Right lobe of liver (tissue), 6 donors: ENCODE data around the gene SLC39A11. TPM values are rescaled to one million over a fixed set of nuclear protein-coding genes. Genes with fewer than 3 reads are reported as not detected.

Experiments
- ATAC-seq, 4 donors: fragments of 200-7000 bp; cut with Tn5 transposase; one replicate each; pipeline ENCODE4 v1.9.1; 2020; ENCODE audit warnings: mild to moderate bottlenecking in 4 of 4, moderate library complexity in 4 of 4
- DNase-seq, 3 donors: peaks; one replicate each; pipeline ENCODE4 v3.0.0-alpha.2; 2020
- H3K27ac ChIP-seq, 3 donors: fragments of 200-600 bp; one replicate each; pipeline ENCODE4 v1.8.0; 2022
- H3K27me3 ChIP-seq, 2 donors: fragments of 200-600 bp; one replicate each; pipeline ENCODE4 v1.8.0; 2022
- H3K36me3 ChIP-seq, 4 donors: fragments of 200-600 bp; sonication (generic) in 1 of 4; one replicate each; pipeline versions ENCODE4 v1.5.1 to v1.8.0; 2017 to 2022; ENCODE audit warnings: control low read depth in 1 of 4
- H3K4me1 ChIP-seq, 4 donors: fragments of 200-600 bp; sonication (generic) in 1 of 4; one replicate each; pipeline versions ENCODE4 v1.5.1 to v1.8.0; 2017 to 2022; ENCODE audit warnings: control low read depth in 1 of 4
- H3K4me3 ChIP-seq, 3 donors: fragments of 200-600 bp; one replicate each; pipeline ENCODE4 v1.8.0; 2022
- H3K9me3 ChIP-seq, 4 donors: fragments of 200-600 bp; sonication (generic) in 1 of 4; one replicate each; pipeline versions ENCODE4 v1.5.1 to v1.8.0; 2017 to 2022; ENCODE audit warnings: control low read depth in 1 of 4
- POLR2A ChIP-seq: fragments of 450-650 bp; IDR thresholded peaks from one replicate; pipeline ENCODE4 v1.6.1; 2017; ENCODE audit warnings: antibody characterized with exemption, mild to moderate bottlenecking
- WGBS: methylation state at CpG from one replicate; pipeline ENCODE4 v1.1.6; 2018; ENCODE audit warnings: low coverage, low lambda C conversion rate; ENCODE audit not compliant: insufficient coverage; ENCODE audit errors: missing lambda C conversion rate; 5-methylcytosine and 5-hydroxymethylcytosine counted together
- intact Hi-C, 2 donors: fragments of 100-400 bp; cut with DNase I; formaldehyde crosslinking; loops; one replicate each; pipeline versions ENCODE4 v1.11.2 to v1.14.1; 2022
- total RNA-seq, 6 experiments: library from RNA; depleted of rRNA in 2 of 6; stranded (reverse); fragments of >200 nt in 2 of 6; fragmentation: NEBNext Ultra II Directional in 3 of 6; extraction: Animal tissue kit (Norgen Biotek cat#: 25700) in 3 of 6; gene quantifications; one replicate each; pipeline versions ENCODE4 v1.1.0 to v1.2.4, GENCODE V29; 2016 to 2023
- TF ChIP-seq, protein P1 (sequence below), 4 donors: fragments of 200-600 bp in 3 of 4; fragments of 450-650 bp in 1 of 4; IDR thresholded peaks; one replicate each; pipeline versions ENCODE4 v1.5.1 to v1.8.0; 2016 to 2022; ENCODE audit warnings: antibody characterized with exemption in 4 of 4, mild to moderate bottlenecking in 2 of 4
- donor health status: DM: no; HTN: yes; CAD: no.
- donor health status: DM: no; HTN: no; CAD: no.
- donor health status: DM: no; HTN: no; CAD: no.
- donor health status: DM: no; HTN: yes; CAD: no.
- donor health status: DM: no; HTN: yes; CAD: no.

SLC39A11 gene
- total RNA-seq, 6 experiments from 2014 or later: 25.4 to 49.6 (median 39.3) TPM

DNA sequence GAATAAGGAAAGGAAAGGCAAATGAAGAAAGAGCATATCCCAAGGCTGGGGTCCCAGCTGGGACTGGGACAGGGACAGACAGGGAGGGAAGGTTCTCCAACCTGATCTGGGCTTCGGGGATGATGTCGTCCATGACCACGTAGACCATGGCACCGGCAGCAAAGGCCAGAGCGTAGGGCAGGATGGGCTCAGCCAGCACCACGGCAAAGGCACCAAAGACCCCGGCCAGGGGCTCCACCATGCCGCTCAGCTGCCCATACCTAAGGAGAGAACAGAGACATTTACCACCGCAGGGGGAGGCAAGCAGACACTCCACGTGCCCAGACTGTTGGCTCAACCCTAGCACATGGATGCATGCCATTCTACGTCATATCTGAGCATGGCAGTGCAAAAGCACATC lies 443.8 kb downstream of the SLC39A11 start:
- Histone ChIP-seq H3K36me3 (no peaks in the 10 kb centered on the region), H3K4me1 (no peaks in the 10 kb centered on the region), H3K27ac (no peak overlapping the region), H3K27me3 (no peaks in the 10 kb centered on the region), H3K9me3 (no peaks in the 10 kb centered on the region), H3K4me3 (no peak overlapping the region)
- TF ChIP-seq, protein P1, sequence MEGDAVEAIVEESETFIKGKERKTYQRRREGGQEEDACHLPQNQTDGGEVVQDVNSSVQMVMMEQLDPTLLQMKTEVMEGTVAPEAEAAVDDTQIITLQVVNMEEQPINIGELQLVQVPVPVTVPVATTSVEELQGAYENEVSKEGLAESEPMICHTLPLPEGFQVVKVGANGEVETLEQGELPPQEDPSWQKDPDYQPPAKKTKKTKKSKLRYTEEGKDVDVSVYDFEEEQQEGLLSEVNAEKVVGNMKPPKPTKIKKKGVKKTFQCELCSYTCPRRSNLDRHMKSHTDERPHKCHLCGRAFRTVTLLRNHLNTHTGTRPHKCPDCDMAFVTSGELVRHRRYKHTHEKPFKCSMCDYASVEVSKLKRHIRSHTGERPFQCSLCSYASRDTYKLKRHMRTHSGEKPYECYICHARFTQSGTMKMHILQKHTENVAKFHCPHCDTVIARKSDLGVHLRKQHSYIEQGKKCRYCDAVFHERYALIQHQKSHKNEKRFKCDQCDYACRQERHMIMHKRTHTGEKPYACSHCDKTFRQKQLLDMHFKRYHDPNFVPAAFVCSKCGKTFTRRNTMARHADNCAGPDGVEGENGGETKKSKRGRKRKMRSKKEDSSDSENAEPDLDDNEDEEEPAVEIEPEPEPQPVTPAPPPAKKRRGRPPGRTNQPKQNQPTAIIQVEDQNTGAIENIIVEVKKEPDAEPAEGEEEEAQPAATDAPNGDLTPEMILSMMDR (IDR thresholded peaks at IDR 0.05): no peak
- no peak for TF ChIP-seq POLR2A
- WGBS: 100% methylated on average over 1 of the region's 11 CpGs
- intact Hi-C loops: no loop called here
- ATAC-seq (peak in 1 of 4 donors; percentile 18), DNase-seq (no peak)

DNA sequence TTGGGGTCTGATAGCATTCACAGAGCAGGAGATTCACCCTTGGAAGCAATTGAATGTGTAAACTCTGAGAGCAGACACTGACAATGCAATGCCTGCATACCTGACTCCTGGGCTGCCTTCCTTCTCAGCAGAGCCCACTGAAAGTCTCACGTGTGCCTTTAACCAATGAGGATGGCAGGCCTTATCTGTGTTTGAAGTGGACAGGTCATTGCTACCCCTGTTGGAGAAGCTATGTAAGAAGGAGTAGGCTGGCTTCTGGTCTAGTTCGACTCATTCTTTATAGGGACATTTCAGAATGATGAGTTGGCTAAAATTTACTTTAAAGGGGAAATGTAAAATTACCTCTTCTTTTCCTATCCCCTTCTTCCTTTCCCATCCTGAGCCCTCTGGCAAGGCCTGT lies 446.3 kb downstream of the SLC39A11 start:
- no peaks in the 10 kb centered on the region for H3K4me1 ChIP-seq
- no peak for ATAC-seq
- no peaks in the 10 kb centered on the region for H3K9me3 ChIP-seq
- intact Hi-C loops: no loop called here
- no peaks in the 10 kb centered on the region for H3K27me3 ChIP-seq
- WGBS: 49% methylated on average over 2 of the region's 2 CpGs
- no peak for TF ChIP-seq POLR2A
- TF ChIP-seq, protein P1 (IDR thresholded peaks at IDR 0.05): no peak
- no peak for DNase-seq
- H3K4me3 ChIP-seq: no peak overlapping the region
- no peaks in the 10 kb centered on the region for H3K36me3 ChIP-seq
- no peak overlapping the region for H3K27ac ChIP-seq

GRCh38 chr17:72644492-72644891 lies 448.0 kb downstream of the SLC39A11 start:
- intact Hi-C loops: no loop called here
- no peak overlapping the region for H3K4me3 ChIP-seq
- H3K9me3 ChIP-seq: no peaks in the 10 kb centered on the region
- no peaks in the 10 kb centered on the region for H3K4me1 ChIP-seq
- H3K27ac ChIP-seq: no peak overlapping the region
- 78% methylated on average over 3 of the region's 4 CpGs for WGBS
- DNase-seq (no peak), ATAC-seq (no peak)
- H3K27me3 ChIP-seq: no peaks in the 10 kb centered on the region
- H3K36me3 ChIP-seq: no peaks in the 10 kb centered on the region
- no peak for TF ChIP-seq POLR2A
- TF ChIP-seq, protein P1 (IDR thresholded peaks at IDR 0.05): no peak

- H3K9me3 ChIP-seq: no peaks in the 10 kb centered on the region
- no peak for ATAC-seq
- H3K4me3 ChIP-seq: no peak overlapping the region
- no peak overlapping the region for H3K27ac ChIP-seq
- DNase-seq: no peak
- intact Hi-C loops: no loop called here
- H3K4me1 ChIP-seq: no peaks in the 10 kb centered on the region
- TF ChIP-seq, protein P1 (IDR thresholded peaks at IDR 0.05): no peak
- TF ChIP-seq POLR2A: no peak
- no peaks in the 10 kb centered on the region for H3K27me3 ChIP-seq
- 71% methylated on average over 4 of the region's 4 CpGs for WGBS
- H3K36me3 ChIP-seq: no peaks in the 10 kb centered on the region
These were observed 448.8 kb downstream of the SLC39A11 start for GRCh38 chr17:72643575-72644216.
